HG03139 (cell line): ENCODE measurements around the gene CLSTN3.

Experiments
- ATAC-seq: cut with Tn5 transposase; IDR thresholded peaks from one replicate; pipeline ENCODE4 v1.9.1; 2021; ENCODE audit not compliant: unreplicated experiment

The CLSTN3 gene

DNA sequence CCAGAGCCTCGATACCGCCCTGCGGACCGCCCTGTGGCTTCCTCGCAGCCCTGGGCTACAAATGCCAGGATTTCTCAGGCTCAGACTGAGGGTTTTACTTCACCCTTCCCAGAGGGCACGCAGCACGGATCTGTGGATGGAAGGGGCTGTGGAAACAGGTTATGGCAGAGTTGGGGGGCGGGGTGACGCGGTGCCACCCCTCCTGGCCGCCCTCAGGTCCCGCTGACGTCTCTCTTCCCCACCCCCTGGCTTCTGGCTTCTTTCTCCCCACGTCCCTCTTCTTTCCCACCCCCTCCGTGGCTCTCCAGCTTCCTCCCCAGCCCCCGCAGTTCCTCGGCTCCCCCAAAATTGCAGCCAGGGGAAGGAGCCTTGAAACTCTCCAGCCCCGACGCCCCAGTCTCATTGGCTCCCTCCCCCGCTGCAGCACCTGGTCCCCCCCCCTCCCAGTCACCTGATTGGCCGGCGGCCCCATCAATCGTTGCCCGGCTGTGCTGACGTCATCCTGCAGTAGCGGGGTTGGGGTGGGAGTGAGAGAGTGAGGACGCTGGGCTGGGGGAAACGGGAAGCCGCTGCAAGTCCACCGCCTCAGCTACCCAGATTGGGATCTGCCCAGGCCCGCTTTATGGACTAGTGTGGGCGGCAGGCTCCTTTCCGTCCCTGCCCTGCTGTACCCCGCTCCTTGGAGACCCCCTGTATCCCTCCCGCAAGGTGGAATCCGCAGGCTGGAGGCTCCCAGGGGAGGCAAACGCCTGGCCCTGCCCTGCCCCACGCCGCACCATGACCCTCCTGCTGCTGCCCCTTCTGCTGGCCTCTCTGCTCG lies at the start of gene CLSTN3:
CLSTN3 (plus strand) TSS at position 500 of the 820 bp plus-strand sequence; CDS start at position 778, 278 bp downstream.
- ATAC-seq: peak; percentile 52

DNA sequence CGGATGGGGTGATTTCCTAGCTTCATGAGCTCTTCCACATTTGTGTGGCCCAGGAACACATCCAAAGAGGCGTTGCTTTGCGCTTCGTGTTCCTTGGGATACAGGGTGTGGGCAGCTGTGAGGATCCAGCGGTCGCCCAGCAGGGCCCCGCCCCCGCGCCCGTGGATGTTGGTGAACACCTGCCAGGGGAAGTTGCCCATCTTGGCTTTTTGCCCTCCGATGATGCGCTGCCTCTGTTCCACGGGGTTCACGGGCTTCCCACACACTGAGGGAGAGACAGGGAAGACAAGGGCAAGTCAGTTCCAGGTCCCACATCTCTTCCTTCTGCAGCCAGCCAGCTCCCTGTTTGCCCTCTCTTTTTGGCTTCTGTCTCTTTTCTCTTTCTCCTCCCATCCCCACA lies 49.1 kb upstream of the CLSTN3 start:
- no peak for ATAC-seq

DNA sequence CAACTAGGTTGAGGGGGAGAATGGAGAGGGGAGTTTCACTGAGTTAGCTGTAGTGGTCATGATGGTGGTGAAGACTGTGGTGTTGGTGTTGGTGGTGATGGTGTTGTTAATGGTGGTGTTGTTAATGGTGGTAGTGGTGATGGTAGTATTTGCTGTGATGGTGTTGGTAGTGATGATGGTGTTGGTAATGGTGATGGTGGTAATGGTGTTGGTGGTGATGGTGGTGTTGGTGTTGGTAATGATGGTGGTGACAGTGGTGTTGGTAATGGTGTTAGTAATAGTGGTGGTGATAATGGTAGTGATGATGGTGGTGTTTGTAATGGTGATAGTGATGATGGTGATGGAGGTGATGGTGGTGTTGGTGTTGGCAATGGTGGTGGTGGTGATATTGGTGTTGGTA lies 47.0 kb upstream of the CLSTN3 start:
- no peak for ATAC-seq

- no peak for ATAC-seq
Measured at GRCh38 chr12:7089196-7089871, 40.8 kb upstream of the CLSTN3 start.

DNA sequence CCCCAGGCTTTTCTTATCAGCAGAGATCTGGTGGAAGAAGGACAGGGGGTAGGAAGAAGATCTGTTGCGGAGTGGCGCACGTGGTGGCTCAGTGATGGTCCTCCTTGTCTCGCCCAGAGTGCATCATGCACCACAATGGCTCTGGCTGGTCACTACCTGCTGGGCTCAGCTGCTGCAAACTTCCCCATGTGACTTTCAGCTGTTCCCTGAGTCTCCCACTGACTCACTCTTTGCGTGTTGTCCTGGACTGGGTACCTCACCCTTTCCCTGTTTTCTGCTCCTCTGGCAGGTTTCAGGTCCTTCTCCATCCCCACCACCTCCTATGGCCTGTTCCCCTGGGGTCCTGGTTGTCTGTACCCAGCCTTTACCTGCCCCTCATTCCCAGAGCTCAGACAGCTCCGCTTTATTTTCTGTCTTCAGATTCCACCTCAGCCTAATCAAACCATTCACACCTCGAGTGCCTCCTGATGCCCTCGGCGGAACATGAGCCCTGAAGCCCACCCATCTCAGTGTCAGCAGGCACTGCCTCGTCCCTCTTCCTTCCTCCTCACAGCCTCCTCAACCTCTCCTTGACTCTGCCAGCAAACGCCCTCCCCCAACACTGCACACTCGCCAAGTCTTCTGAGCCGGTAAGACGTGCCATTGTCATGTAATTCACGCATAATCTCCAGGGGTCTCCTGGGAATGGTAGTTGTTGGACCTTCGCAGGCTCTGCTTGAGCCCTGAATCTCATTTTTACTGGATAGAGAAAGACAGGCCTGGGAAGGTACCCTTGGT lies 39.8 kb upstream of the CLSTN3 start:
- ATAC-seq: no peak

- no peak for ATAC-seq
Measured at GRCh38 chr12:7091171-7091570, 39.0 kb upstream of the CLSTN3 start.

GRCh38 chr12:7091660-7092228 lies 38.4 kb upstream of the CLSTN3 start:
- no peak for ATAC-seq

- ATAC-seq: no peak
Measured at GRCh38 chr12:7092229-7092985, 37.8 kb upstream of the CLSTN3 start, which contains the start of gene C1R. Gene C1R, minus strand, starts transcription at chr12:7092445. Its CDS starts 57 bp downstream, at chr12:7092388.

- ATAC-seq: no peak
Measured at GRCh38 chr12:7092986-7093460, 37.1 kb upstream of the CLSTN3 start.

GRCh38 chr12:7093486-7093885 lies 36.7 kb upstream of the CLSTN3 start:
- no peak for ATAC-seq

GRCh38 chr12:7093892-7094291 lies 36.3 kb upstream of the CLSTN3 start:
- ATAC-seq: no peak

GRCh38 chr12:7096006-7096932 lies 33.9 kb upstream of the CLSTN3 start:
- ATAC-seq: no peak

DNA sequence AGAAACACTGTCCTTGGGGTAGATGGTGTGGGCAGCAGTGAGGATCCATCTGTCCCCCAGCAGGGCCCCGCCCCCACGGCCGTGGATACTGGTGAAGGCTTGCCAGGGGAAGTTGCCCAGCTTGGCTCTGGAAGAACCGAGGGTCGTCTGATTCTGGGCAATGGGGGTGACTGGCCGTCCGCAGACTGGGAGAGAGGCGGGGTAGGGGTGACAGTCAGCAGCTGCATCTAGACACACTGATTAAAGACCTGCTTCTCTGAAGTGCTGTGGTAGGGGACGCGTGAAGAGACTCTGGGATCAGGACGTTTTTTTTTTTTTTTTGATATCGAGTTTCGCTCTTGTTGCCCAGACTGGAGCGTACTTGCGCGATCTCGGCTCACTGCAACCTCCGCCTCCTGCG lies 33.2 kb upstream of the CLSTN3 start:
- ATAC-seq: no peak

- no peak for ATAC-seq
Measured at GRCh38 chr12:7099290-7099996, 30.7 kb upstream of the CLSTN3 start.

GRCh38 chr12:7100239-7100638 lies 29.9 kb upstream of the CLSTN3 start:
- ATAC-seq: no peak

DNA sequence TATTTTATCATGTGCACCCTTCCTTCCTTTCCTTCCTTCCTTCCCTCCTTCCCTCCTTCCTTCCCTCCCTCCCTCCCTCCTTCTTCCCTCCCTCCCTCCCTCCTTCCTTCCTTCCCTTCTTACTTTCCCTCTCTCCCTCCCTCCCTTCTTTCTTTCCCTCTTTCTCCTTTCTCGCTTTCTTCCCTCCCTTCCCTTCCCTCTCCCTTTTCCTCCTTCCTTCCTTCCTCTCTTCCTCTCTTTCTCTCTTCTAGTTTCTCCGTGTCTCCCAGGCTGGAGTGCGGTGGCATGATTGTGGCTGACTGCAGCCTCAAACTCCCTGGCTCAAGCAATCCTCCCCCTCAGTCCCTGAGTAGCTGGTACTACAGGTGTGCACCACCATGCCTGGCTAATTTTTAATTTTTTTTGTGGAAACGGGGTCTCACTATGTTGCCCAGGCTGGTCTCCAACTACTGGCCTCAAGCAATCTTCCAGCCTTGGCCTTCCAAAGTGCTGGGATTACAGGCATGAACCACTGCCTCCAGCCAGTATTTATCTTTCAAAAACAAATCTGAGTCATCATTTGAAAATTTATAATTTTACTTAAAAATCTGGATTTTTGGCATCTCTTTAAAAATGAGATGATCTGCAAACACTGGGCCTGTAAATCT lies 29.0 kb upstream of the CLSTN3 start:
- ATAC-seq: no peak

DNA sequence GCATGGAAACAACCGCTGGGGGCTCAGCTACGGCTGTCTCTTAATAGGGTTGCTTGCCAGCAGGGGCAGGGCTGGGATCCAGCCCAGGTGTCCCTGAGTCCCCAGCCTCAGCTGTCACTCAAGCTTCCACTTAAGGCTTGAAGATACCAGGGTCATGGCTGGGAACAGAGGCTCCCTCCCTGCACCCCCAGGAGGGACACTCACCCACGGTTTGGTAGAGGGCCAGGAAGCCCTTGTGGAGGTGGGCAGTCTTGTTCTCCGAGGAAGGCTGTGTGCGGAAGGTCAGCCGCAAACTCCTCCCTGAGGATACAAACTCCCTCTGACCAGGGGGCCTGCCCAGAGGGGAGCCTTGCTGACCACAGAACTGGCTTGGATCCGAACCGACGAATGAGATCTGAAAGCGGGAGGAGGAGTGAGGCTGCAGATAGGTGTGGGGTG lies 28.5 kb upstream of the CLSTN3 start:
- no peak for ATAC-seq

GRCh38 chr12:7102582-7102981 lies 27.6 kb upstream of the CLSTN3 start:
- ATAC-seq: no peak
